Left ventricle myocardium inferior (tissue), 1 donor: ENCODE data around the gene AMBRA1. TPM values are rescaled to one million over a fixed set of nuclear protein-coding genes. Genes with fewer than 3 reads are reported as not detected.

Experiments used
- DNase-seq: peaks from one replicate; pipeline ENCODE4 v3.0.0-alpha.2; 2020
- H3K27ac ChIP-seq: fragments of 200-600 bp; replicated peaks from 2 replicates; pipeline ENCODE4 v1.8.0; 2021
- H3K27me3 ChIP-seq: fragments of 200-600 bp; 2 replicates; pipeline ENCODE4 v1.8.0; 2021; ENCODE audit warnings: low read depth
- H3K36me3 ChIP-seq: fragments of 200-600 bp; 2 replicates; pipeline ENCODE4 v1.8.0; 2021
- H3K4me1 ChIP-seq: fragments of 200-600 bp; 2 replicates; pipeline ENCODE4 v1.8.0; 2021
- H3K4me3 ChIP-seq: fragments of 200-600 bp; 2 replicates; pipeline ENCODE4 v1.8.0; 2021; ENCODE audit warnings: mild to moderate bottlenecking, moderate library complexity
- H3K9me3 ChIP-seq: fragments of 200-600 bp; replicated peaks from 2 replicates; pipeline ENCODE4 v1.8.0; 2021
- intact Hi-C: fragments of 100-400 bp; cut with micrococcal nuclease; formaldehyde crosslinking; loops from one replicate; pipeline ENCODE4 v1.11.0; 2022
- total RNA-seq: library from RNA; stranded (reverse); fragmentation: NEBNext Ultra II Directional; extraction: Animal tissue kit (Norgen Biotek cat#: 25700); gene quantifications from one replicate; pipeline ENCODE4 v1.2.1, GENCODE V29; 2021
- TF ChIP-seq, protein P1 (sequence below): fragments of 200-600 bp; IDR thresholded peaks from 2 replicates; pipeline ENCODE4 v1.8.0; 2021; ENCODE audit warnings: antibody characterized with exemption, mild to moderate bottlenecking, borderline replicate concordance
- donor health status: DM: no; HTN: yes; CAD: no; lungs with severe emphysema.

AMBRA1 gene
- total RNA-seq, 1 donor from 2014 or later: 14.2 TPM

GRCh38 chr11:46514370-46514769 is 79.5 kb downstream of the AMBRA1 start:
- Histone ChIP-seq H3K9me3 (no peaks in the 10 kb centered on the region), H3K36me3 (peaks cover 7% of the 10 kb centered on the region), H3K4me3 (no peak overlapping the region), H3K4me1 (peaks cover 36% of the 10 kb centered on the region), H3K27ac (peak overlapping the region; percentile 50), H3K27me3 (no peaks in the 10 kb centered on the region)
- TF ChIP-seq, protein P1, sequence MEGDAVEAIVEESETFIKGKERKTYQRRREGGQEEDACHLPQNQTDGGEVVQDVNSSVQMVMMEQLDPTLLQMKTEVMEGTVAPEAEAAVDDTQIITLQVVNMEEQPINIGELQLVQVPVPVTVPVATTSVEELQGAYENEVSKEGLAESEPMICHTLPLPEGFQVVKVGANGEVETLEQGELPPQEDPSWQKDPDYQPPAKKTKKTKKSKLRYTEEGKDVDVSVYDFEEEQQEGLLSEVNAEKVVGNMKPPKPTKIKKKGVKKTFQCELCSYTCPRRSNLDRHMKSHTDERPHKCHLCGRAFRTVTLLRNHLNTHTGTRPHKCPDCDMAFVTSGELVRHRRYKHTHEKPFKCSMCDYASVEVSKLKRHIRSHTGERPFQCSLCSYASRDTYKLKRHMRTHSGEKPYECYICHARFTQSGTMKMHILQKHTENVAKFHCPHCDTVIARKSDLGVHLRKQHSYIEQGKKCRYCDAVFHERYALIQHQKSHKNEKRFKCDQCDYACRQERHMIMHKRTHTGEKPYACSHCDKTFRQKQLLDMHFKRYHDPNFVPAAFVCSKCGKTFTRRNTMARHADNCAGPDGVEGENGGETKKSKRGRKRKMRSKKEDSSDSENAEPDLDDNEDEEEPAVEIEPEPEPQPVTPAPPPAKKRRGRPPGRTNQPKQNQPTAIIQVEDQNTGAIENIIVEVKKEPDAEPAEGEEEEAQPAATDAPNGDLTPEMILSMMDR: no peak
- intact Hi-C loops: no loop called here
- DNase-seq: no peak

DNA sequence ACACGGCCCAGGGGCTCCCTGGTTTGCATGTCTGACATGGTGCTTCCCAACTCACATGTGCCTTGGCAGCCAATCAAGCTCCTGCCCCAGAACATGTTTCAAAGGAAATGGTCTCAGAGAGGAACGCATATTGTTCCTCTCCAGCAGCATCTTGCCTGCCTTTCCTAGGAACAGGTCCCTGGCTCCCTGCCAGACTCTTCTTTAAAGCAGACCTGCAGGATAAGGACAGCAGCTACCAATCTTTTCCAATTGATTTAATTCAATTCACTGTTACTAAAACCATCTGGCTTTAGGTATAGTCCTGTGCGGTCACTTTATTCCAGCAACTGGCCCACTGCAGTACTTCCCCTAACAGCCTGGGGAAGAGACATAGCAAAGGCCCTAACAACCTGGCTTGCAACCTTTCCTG is 79.9 kb downstream of the AMBRA1 start:
- no peak overlapping the region for H3K4me3 ChIP-seq
- peak; percentile 47 for DNase-seq
- intact Hi-C loops: no loop called here
- peaks cover 33% of the 10 kb centered on the region for H3K4me1 ChIP-seq
- no peaks in the 10 kb centered on the region for H3K9me3 ChIP-seq
- H3K27me3 ChIP-seq: no peaks in the 10 kb centered on the region
- TF ChIP-seq, protein P1: no peak
- peaks cover 7% of the 10 kb centered on the region for H3K36me3 ChIP-seq
- H3K27ac ChIP-seq: peak overlapping the region; percentile 50

DNA sequence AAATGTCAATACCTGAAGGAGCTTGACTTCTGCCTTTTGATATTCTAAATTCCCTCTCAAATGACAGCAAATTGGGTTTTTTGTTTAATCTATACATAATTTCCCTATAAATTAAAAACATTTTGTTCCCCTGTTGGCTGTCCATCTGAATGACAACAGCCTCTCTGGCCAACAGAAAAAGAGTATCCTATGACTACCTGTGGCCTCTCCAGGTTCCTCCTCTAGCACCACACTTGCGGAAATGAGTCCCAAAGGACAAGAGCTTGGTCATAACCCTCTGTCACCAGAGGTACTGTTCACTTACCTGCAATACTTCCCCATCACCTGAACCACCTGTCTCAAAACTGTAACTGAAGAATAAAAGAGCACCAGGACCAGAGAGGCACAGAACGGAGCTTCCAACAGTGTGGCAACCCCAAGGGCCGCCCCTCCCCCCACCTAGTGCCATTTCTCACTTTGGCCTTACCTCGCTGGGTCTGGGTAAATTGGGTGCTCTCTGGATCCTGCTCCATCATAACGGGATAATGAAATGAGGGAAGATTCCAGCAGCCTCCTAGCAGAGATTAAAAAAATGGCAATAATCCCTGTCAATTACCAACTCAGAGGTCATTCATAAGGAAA is 81.5 kb downstream of the AMBRA1 start:
- TF ChIP-seq, protein P1: no peak
- Histone ChIP-seq H3K9me3 (no peaks in the 10 kb centered on the region), H3K27ac (no peak overlapping the region), H3K4me1 (peaks cover 27% of the 10 kb centered on the region), H3K4me3 (no peak overlapping the region), H3K27me3 (no peaks in the 10 kb centered on the region), H3K36me3 (peaks cover 21% of the 10 kb centered on the region)
- intact Hi-C loops: no loop called here
- DNase-seq: no peak

GRCh38 chr11:46511342-46511741 is 82.5 kb downstream of the AMBRA1 start:
- H3K4me1 ChIP-seq: peaks cover 31% of the 10 kb centered on the region
- peaks cover 23% of the 10 kb centered on the region for H3K36me3 ChIP-seq
- DNase-seq: no peak
- H3K9me3 ChIP-seq: no peaks in the 10 kb centered on the region
- no peak overlapping the region for H3K27ac ChIP-seq
- H3K27me3 ChIP-seq: no peaks in the 10 kb centered on the region
- TF ChIP-seq, protein P1: no peak
- intact Hi-C loops: no loop called here
- H3K4me3 ChIP-seq: no peak overlapping the region

GRCh38 chr11:46508360-46508759 is 85.5 kb downstream of the AMBRA1 start:
- TF ChIP-seq, protein P1: no peak
- Histone ChIP-seq H3K36me3 (peaks cover 45% of the 10 kb centered on the region), H3K27ac (no peak overlapping the region), H3K9me3 (no peaks in the 10 kb centered on the region), H3K27me3 (no peaks in the 10 kb centered on the region), H3K4me3 (no peak overlapping the region), H3K4me1 (peaks cover 43% of the 10 kb centered on the region)
- DNase-seq: no peak
- intact Hi-C loops: no loop called here

- Histone ChIP-seq H3K36me3 (peaks cover 38% of the 10 kb centered on the region), H3K27ac (peak overlapping the region; percentile 76), H3K4me1 (peaks cover 29% of the 10 kb centered on the region), H3K9me3 (no peaks in the 10 kb centered on the region), H3K27me3 (no peaks in the 10 kb centered on the region), H3K4me3 (no peak overlapping the region)
- intact Hi-C loops: no loop called here
- no peak for DNase-seq
- TF ChIP-seq, protein P1: no peak
Measured at GRCh38 chr11:46506483-46506791, 87.4 kb downstream of the AMBRA1 start.
